Muscle of back (tissue), 11 donors: ENCODE measurements around the gene PGAM2. TPM values are rescaled to one million over a fixed set of nuclear protein-coding genes. Genes with fewer than 3 reads are reported as not detected.

Experiments
- DNase-seq, 3 donors: peaks; one replicate each; pipeline versions ENCODE4 v3.0.0 to v3.0.0-alpha.2; 2013
- polyA plus RNA-seq, 10 donors: library from polyadenylated mRNA; unstranded; fragments of 120-200 nt; gene quantifications; one replicate each; pipeline ENCODE4 v1.2.1, GENCODE V29; 2013; ENCODE audit not compliant: insufficient read length in 10 of 10

Gene PGAM2
- polyA plus RNA-seq, 10 donors = 100 to 285 (median 240) TPM

- DNase-seq = no peak
Observed at GRCh38 chr7:44071726-44072363, 6.5 kb upstream of the PGAM2 start.

GRCh38 chr7:44068054-44068453 is 2.7 kb upstream of the PGAM2 start:
- no peak for DNase-seq

- no peak for DNase-seq
Observed at GRCh38 chr7:44067064-44067951, 1.9 kb upstream of the PGAM2 start.

GRCh38 chr7:44066494-44067063 is 1.2 kb upstream of the PGAM2 start:
- no peak for DNase-seq

DNA sequence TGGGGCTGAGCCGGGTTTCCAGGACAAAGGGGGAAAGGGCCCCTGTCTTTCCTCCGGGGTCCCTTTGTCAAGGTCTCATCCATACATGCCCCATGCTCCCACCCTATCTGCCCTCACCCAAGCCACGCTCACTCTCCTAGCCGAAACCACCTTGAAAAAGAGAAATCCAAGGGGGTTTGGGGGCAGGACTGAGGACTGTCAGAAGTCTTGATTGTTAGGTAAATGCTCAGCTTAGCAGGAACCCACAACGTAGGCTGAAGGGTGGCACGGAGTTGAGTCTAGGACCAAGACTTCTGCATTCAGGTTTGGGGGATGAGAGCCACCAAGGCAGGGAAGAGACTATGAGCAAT is 719 bp upstream of the PGAM2 start:
- no peak for DNase-seq

DNA sequence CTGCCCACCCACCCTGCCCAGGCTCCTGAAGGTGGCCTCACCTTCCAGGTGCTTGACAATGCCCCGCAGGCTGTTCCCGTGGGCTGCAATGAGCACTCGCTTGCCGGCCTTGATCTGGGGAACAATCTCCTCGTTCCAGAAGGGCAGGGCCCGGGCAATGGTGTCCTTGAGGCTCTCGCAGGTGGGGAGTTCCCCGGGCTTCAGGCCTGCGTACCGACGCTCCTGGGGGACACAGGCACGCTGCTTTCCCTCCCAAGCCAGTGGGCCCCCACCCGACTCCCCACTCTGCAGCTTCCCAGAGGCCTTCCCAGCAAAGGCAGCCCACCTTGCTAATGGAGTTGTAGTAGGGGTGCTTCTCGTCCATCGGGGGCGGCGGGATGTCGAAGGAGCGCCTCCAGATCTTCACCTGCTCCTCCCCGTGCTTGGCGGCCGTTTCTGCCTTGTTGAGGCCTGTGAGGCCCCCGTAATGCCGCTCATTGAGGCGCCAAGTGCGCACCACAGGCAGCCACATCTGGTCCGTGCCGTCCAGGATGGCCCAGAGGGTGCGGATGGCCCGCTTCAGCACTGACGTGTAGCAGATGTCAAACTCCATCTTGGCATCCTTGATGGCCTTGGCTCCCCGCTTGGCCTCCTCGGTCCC is 456 bp downstream of the PGAM2 start:
- DNase-seq = peak in 1 of 3 donors; percentile 32

GRCh38 chr7:44063894-44064651 is 1.3 kb downstream of the PGAM2 start:
- DNase-seq = peak in 1 of 3 donors; percentile 17

GRCh38 chr7:44063547-44063893 is 1.8 kb downstream of the PGAM2 start:
- DNase-seq = peak in 1 of 3 donors; percentile 23

- DNase-seq = peak in 1 of 3 donors; percentile 23
Observed at GRCh38 chr7:44062903-44063295, 2.5 kb downstream of the PGAM2 start.

GRCh38 chr7:44062180-44062902 is 3.0 kb downstream of the PGAM2 start:
- peak in 1 of 3 donors; percentile 18 for DNase-seq

GRCh38 chr7:44061645-44062179 is 3.7 kb downstream of the PGAM2 start:
- DNase-seq = no peak

- no peak for DNase-seq
Observed at GRCh38 chr7:44060948-44061644, 4.3 kb downstream of the PGAM2 start.

DNA sequence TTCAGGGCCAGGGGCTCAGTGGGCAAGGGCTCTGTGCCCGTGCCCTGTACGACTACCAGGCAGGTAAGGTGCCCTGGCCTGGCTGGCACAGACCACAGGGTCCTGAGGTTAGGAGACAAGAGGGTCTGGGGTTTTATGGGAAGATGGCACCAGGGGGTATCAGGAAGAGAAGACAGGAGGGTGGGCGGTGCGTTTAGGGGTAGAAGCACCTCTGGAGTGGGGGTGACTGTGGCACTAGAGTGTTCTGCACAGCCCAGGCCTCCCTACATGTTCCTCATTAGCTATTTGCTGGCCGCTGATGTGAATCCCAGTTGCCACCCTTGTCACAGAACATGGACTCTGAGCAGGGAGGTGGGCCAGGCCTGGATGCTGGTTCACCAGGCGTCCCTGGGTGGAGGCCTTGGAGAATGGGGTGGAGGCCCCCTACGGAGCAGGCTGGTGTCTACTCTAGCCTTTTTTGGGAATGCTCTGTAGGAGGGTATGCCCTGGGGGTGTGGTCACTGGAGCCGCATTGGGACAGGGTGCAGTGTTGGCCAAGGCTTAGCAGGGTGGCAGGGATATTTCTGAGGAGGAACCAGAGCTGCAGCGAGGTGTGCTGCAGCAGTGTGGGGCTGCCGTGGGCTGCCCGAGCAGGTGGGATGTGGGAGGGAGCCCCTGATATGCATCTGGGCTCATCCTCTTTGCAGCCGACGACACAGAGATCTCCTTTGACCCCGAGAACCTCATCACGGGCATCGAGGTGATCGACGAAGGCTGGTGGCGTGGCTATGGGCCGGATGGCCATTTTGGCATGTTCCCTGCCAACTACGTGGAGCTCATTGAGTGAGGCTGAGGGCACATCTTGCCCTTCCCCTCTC is 5.0 kb downstream of the PGAM2 start:
- DNase-seq = no peak

DNA sequence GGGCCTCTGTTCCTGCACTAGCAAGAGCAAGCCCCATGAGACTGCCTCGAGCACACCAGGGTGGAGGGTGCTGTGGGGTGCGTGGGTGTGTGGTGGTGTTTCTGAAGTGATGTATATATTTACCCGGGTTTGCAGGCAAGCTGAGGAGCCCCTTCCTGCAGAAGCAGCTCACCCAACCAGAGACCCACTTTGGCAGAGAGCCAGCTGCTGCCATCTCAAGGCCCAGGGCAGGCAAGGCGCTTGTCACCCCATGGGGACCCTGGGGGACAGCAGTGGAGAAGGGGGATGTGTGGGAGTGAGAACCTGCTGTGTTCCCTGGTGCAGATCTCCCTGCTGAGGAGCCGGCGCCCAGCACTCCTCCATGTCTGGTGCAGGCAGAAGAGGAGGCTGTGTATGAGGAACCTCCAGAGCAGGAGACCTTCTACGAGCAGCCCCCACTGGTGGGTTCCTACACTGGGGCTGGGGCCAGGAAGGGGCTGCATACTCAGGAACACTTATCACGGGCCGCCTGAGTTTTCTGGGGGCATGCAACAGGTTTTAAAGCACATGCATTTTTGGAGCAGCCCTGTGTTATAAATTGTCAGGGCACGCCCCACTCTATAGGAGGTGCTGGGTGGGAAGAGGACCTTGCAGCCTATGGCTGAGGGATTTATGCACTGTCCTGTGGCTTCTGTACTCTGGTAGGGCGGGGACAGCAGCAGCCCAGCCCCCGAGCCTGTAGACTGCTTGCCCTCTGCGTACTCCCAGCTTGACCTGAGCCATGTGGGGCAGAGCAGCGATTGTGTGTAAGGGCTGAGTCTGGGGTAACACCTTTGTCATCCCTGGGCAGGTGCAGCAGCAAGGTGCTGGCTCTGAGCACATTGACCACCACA is 5.9 kb downstream of the PGAM2 start:
- no peak for DNase-seq

GRCh38 chr7:44058759-44059218 is 6.6 kb downstream of the PGAM2 start:
- no peak for DNase-seq

- no peak for DNase-seq
Observed at GRCh38 chr7:44057849-44058758, 7.3 kb downstream of the PGAM2 start.
